ENCODE measurements around the gene GRM8. TPM values are rescaled to one million over a fixed set of nuclear protein-coding genes. Genes with fewer than 3 reads are reported as not detected.

GRM8 gene
- under 0.01 and 0.21 TPM in 2 replicates for total RNA-seq

DNA sequence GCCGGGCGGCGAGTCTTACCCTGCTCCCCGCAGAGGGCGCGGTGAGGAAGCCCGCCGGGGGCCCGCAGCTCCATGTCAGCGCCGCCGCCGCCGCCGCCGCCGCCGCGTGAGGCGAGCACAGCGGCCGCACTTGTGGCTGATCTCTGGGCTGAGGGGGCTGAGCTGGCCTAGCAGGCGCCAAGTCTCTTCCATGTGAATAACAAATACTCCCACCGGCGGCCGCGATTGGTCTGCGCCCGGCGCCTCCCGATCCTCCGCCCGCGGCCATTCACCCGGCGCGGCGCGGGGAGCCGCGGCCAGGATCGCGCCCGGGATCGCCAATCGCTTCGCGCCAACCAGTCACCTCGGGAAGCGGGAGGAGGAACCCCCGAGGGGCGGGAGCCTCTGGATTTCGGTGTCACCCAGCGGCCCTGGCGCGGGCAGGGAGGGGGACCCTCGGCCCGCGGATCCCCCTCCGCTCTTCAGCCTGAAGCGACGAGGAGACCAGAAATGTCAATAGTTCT, at the start of gene GRM8:
Gene GRM8, minus strand, starts transcription at position 164 of the 503 bp plus-strand sequence.
- no peak for DNase-seq (ENCODE audit: low read depth, low spot score)

DNA sequence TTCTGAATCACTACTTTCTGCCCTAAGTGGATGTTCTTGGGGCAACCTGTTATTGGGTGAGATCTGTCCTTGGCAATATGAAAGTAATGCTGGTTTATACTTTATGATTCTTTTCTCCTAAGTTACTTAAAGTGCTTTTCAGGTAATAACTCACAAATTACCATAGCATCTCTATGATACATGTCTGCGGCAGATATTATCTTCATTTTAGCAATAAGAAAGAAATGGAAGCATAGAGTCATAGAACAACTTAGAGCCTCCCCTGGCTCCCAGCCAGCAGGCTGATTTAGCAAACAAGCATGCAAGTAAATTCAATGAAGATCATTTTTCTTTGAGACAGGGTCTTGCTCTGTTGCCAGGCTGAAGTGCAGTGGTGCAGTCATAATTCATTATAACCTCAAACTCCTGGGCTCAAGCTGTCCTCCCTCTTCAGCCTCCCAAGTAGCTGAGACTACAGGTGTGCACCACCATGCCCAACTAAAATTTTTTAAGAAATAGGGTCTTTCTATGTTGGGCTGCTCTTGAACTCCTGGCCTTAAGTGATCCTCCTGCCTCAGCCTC, 38.1 kb upstream of the GRM8 start:
- no peak for DNase-seq (ENCODE audit: low read depth, low spot score)

GRCh38 chr7:127290116-127290655, 37.4 kb upstream of the GRM8 start:
- DNase-seq (ENCODE audit: low read depth, low spot score): no peak

- DNase-seq (ENCODE audit: low read depth, low spot score): no peak
Measured at GRCh38 chr7:127287133-127287532, 34.4 kb upstream of the GRM8 start.

GRCh38 chr7:127270093-127270492, 17.4 kb upstream of the GRM8 start:
- no peak for DNase-seq (ENCODE audit: low read depth, low spot score)

DNA sequence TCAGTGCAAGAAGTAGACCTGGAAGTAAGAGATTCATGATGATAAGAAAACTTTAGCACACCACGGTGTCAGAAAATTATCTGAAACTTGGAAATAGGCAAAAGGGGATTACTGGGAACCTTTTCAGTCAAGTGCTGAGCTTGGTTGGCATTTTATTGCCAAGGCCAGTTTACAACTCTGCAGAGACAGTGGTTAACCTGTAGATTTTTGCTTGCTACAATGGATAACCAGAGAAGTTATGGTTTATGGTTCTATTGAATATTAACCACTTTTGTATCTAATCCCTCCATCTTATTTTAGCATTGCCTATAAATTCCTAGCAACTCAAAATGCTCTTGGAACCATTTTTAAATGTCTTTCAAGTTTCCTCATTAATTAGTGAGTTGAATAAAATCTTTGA, 13.3 kb upstream of the GRM8 start:
- no peak for DNase-seq (ENCODE audit: low read depth, low spot score)

DNA sequence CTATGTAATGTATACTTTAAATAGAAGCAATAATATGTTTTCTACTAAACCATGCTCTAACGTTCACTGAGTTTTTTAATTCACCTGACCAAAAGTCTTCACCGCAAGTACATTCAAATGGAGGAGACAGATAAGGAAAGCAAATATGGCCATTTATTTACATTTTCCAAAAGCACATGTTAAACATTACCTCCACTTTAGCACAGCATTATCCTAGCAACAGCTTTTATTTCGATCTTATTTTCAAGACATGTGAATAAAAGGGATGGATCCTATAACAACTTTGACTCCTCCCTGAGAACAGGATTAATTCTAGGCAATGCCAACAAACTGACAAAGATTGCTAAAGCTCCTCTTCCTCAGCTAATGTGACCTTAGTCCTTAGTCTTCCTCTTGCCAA, 11.5 kb upstream of the GRM8 start:
- DNase-seq (ENCODE audit: low read depth, low spot score): no peak

- DNase-seq (ENCODE audit: low read depth, low spot score): no peak
Measured at GRCh38 chr7:127258111-127258510, 5.4 kb upstream of the GRM8 start.

DNA sequence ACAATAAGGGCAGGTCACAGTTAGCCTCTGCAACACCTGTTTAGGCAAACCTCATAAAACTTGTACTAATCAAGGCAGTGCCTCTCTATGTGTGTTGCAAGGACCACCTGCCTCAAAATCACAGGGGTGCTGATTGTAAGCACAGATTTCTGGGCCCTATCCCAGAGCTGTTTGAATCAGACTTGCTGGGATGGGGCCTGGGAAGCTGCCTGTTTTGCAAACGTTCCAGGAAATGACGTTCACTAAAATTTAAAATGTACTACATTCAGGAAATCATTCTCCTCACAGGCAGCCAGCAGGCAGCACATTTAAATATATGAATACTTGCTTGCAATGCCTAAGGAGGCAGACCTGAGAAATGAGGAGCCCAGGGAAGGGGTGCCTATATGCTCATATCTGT, 4.3 kb upstream of the GRM8 start:
- no peak for DNase-seq (ENCODE audit: low read depth, low spot score)

DNA sequence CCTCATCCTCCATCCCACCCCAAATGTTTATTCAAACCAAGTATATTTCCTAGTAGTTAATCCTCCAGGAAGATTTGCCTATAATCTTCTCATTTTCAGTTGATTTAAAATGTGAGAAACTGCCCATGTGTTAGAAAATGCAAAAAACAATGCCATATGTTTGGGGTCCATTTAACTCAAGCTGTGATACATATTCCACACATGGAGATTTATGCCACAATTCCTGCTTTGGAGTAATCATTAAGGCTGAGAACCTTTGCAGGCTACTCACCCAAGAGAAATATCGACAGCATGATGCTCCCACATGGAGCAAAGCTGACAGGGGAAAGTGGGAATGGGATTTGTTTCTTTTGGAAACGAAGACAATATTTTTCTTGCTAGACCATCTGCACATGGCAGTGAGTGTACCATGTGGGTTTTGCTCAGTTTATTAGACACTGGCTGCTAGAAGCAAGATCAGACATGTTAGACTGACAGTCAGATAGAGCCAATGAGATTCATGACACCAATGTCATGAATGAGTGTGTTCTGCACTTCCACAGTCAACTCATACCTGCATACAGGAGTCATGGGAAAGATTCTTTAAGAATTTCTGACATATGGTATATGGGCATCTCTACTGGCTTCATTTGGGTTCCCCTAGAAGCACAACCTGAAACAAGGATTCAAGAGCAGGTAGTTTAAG, 3.4 kb upstream of the GRM8 start:
- no peak for DNase-seq (ENCODE audit: low read depth, low spot score)

DNA sequence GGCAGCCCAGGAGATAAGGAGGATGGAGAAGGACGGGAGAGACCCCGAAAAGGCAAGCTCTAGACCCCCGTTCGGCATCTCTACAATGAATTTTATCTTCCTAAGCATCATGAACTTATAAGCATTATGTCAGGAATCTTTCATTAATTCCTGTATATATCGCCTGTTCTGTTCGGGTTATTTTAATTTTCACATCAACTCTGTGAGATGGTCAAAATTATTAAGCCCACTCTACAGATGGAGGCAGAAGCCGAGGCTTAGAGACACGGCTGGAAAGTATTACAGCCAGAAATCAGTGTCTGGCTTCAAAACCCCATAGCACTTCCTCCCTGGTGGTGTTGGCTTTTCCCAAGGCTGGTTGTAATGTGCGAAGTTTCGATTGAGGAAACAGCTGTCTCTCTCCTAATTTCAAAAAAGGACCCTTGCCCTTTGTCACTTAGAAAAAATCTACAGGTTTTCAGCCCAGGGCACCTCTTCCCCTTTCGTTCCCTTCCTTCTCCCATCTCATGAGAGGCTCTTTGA, 1.5 kb upstream of the GRM8 start:
- DNase-seq (ENCODE audit: low read depth, low spot score): no peak

GRCh38 chr7:127253281-127254162, 781 bp upstream of the GRM8 start:
- no peak for DNase-seq (ENCODE audit: low read depth, low spot score)

GRCh38 chr7:127252377-127252713, 396 bp downstream of the GRM8 start:
- no peak for DNase-seq (ENCODE audit: low read depth, low spot score)

- DNase-seq (ENCODE audit: low read depth, low spot score): no peak
Measured at GRCh38 chr7:127251465-127252376, 1.0 kb downstream of the GRM8 start.

DNA sequence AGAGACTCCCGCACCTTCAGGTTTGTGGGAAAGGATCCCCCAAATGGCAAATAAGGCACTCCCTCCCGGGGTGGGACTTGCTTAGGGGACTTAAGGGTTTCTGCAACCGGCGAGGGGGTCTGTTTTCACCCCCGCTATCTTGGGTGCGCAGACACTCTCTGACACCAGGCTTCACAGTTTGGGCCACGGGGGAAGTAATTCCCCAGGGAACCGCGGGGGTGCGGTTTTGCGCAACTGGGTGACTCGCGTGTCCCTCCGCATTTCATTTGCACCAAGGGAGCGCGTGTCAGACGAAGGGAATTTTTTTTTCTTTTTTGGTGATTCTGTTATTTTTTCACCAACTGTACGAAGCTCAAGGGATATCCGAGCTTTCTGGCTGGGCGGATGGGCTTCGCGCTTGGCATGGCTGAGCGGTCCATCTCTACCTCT, 1.7 kb downstream of the GRM8 start:
- no peak for DNase-seq (ENCODE audit: low read depth, low spot score)

GRCh38 chr7:127250312-127251035, 2.3 kb downstream of the GRM8 start:
- DNase-seq (ENCODE audit: low read depth, low spot score): no peak

DNA sequence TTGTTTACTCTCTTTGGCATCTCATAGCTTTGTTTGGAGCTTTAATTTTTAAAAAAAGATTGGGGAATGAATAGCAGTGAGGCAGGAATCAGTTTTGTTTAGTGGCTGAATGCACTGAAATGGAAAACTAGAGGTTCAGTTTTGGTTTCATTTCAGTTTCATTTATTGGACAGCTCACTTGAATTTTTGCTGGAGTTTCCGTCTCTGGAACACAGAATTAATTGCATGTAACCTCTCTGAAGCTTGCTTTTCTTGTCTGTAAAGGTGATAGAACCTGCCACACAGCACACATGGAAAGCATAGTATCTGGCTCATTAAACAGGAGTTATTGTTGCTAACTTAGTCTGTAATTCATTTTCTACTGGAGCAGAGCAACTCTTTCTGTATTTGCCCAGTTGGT, 7.1 kb downstream of the GRM8 start:
- no peak for DNase-seq (ENCODE audit: low read depth, low spot score)

DNA sequence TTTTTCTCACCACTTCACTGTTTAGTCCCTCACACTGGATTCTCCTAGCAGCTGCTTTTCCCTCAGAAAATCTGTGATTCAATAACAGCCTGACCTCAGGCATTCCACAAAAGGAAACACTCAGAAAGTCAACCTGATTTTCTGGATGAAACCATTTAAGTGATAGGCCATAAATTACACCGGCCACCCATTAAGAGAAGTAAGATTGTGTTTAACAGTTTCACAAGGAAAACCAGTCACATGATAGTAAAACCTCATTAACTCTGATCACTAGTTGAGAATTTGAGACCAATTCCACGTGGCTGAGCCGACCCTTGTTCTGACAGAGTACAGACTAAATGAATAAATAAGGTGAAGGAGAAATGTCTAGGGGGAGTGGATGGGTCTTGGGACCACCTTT, 7.7 kb downstream of the GRM8 start:
- no peak for DNase-seq (ENCODE audit: low read depth, low spot score)

GRCh38 chr7:127239814-127240213, 12.9 kb downstream of the GRM8 start:
- no peak for DNase-seq (ENCODE audit: low read depth, low spot score)

GRCh38 chr7:127233630-127234029, 19.1 kb downstream of the GRM8 start:
- no peak for DNase-seq (ENCODE audit: low read depth, low spot score)
